ENCODE results near the gene AIF1.
A peak's percentile ranks its signal among the peaks of the same experiment; 100 is the strongest.

Gene AIF1

GRCh38 chr6:31660381-31661261 lies 45.6 kb downstream of the AIF1 start, which contains the start of gene C6orf47:
Gene C6orf47 (minus strand): TSS chr6:31660778. CDS start chr6:31659947, 831 bp downstream.
- peak within 1 kb of the TSS; percentile 96 for H3K4me3 ChIP-seq (ENCODE audit: low read length)
- DNase-seq (ENCODE audit: low read depth), result peak; percentile 79
- no peak for TF ChIP-seq CTCF (IDR thresholded peaks at IDR 0.05; ENCODE audit: insufficient read depth, low read depth, low read length, missing control alignments)

- TF ChIP-seq CTCF (IDR thresholded peaks at IDR 0.05; ENCODE audit: insufficient read depth, low read depth, low read length, missing control alignments), result no peak
- peak overlapping the region; percentile 96 for H3K4me3 ChIP-seq (ENCODE audit: low read length)
Observed at GRCh38 chr6:31661262-31662123, 46.5 kb downstream of the AIF1 start.

GRCh38 chr6:31662124-31662723 lies 47.2 kb downstream of the AIF1 start:
- DNase-seq (ENCODE audit: low read depth), result no peak
- no peak for TF ChIP-seq CTCF (IDR thresholded peaks at IDR 0.05; ENCODE audit: insufficient read depth, low read depth, low read length, missing control alignments)
- no peak overlapping the region for H3K4me3 ChIP-seq (ENCODE audit: low read length)

More at GRCh38 chr6:31661262-31662123, 46.5 kb downstream of the AIF1 start:
- DNase-seq (ENCODE audit: low read depth), result no peak

- DNase-seq (ENCODE audit: low read depth), result peak; percentile 67
- no peak for TF ChIP-seq CTCF (IDR thresholded peaks at IDR 0.05; ENCODE audit: insufficient read depth, low read depth, low read length, missing control alignments)
- peak overlapping the region; percentile 66 for H3K4me3 ChIP-seq (ENCODE audit: low read length)
Observed at GRCh38 chr6:31663126-31663960, 48.3 kb downstream of the AIF1 start.

GRCh38 chr6:31663961-31664789 lies 49.1 kb downstream of the AIF1 start:
- peak; percentile 77 for DNase-seq (ENCODE audit: low read depth)
- no peak for TF ChIP-seq CTCF (IDR thresholded peaks at IDR 0.05; ENCODE audit: insufficient read depth, low read depth, low read length, missing control alignments)
- H3K4me3 ChIP-seq (ENCODE audit: low read length), result peak overlapping the region; percentile 66

Data from epithelial cell of esophagus (primary cell).